HepG2 (cell line): ENCODE results near the gene RESP18. TPM values are rescaled to one million over a fixed set of nuclear protein-coding genes. Genes with fewer than 3 reads are reported as not detected.

Source experiments
- BRD4 ChIP-seq: sonication (generic); formaldehyde crosslinking; IDR thresholded peaks from 2 replicates; pipeline ENCODE4 v1.4.0; 2020; ENCODE audit warnings: missing genetic modification reagents
- CREBL2 ChIP-seq: sonication (generic); formaldehyde crosslinking; IDR thresholded peaks from 2 replicates; pipeline ENCODE4 v1.8.1; 2023; ENCODE audit warnings: missing genetic modification reagents, mild to moderate bottlenecking, borderline replicate concordance
- DPF2 ChIP-seq: sonication (generic); formaldehyde crosslinking; IDR thresholded peaks from 2 replicates; pipeline ENCODE4 v1.4.0; 2020; ENCODE audit warnings: mild to moderate bottlenecking, low read depth, missing genetic modification reagents, borderline replicate concordance
- ESRRA ChIP-seq: sonication (generic); formaldehyde crosslinking; IDR thresholded peaks from 2 replicates; pipeline ENCODE4 v1.5.1; 2020; ENCODE audit warnings: mild to moderate bottlenecking, low read depth, missing genetic modification reagents
- FOXC1 ChIP-seq: sonication (generic); formaldehyde crosslinking; IDR thresholded peaks from 2 replicates; pipeline ENCODE4 v1.8.0; 2022; ENCODE audit warnings: mild to moderate bottlenecking, missing genetic modification reagents, borderline replicate concordance
- HOXA5 ChIP-seq: sonication (generic); formaldehyde crosslinking; IDR thresholded peaks from 2 replicates; pipeline ENCODE4 v1.4.0; 2020; ENCODE audit warnings: missing genetic modification reagents
- MTERF4 ChIP-seq: sonication (generic); formaldehyde crosslinking; IDR thresholded peaks from 2 replicates; pipeline ENCODE4 v1.8.0; 2023; ENCODE audit warnings: mild to moderate bottlenecking, missing genetic modification reagents
- MXD4 ChIP-seq: IDR thresholded peaks from 2 replicates; pipeline ENCODE4 v1.6.1; 2016; ENCODE audit warnings: mild to moderate bottlenecking, missing biosample characterization, missing genetic modification reagents
- RBM22 ChIP-seq: fragments of 200-400 bp; formaldehyde crosslinking; optimal IDR thresholded peaks from 2 replicates; pipeline ENCODE3; 2017; ENCODE audit warnings: mild to moderate bottlenecking, low read length, moderate library complexity
- SNAPC4 ChIP-seq: sonication (generic); formaldehyde crosslinking; IDR thresholded peaks from 2 replicates; pipeline ENCODE4 v1.4.0; 2020; ENCODE audit warnings: mild to moderate bottlenecking, missing genetic modification reagents
- SPEN ChIP-seq: sonication (generic); formaldehyde crosslinking; IDR thresholded peaks from 2 replicates; pipeline ENCODE4 v1.5.1; 2020; ENCODE audit warnings: low read depth, mild to moderate bottlenecking, missing genetic modification reagents
- ZBTB38 ChIP-seq: sonication (generic); formaldehyde crosslinking; IDR thresholded peaks from 2 replicates; pipeline ENCODE4 v1.5.1; 2020; ENCODE audit warnings: mild to moderate bottlenecking, missing genetic modification reagents
- ZFYVE20 ChIP-seq: sonication (generic); formaldehyde crosslinking; IDR thresholded peaks from 2 replicates; pipeline ENCODE4 v1.8.0; 2023; ENCODE audit warnings: low read depth, mild to moderate bottlenecking, moderate library complexity, missing genetic modification reagents, borderline replicate concordance
- ZNF674 ChIP-seq: sonication (generic); formaldehyde crosslinking; IDR thresholded peaks from 2 replicates; pipeline ENCODE4 v1.5.0; 2020; ENCODE audit warnings: low read depth, mild to moderate bottlenecking, missing genetic modification reagents
- ZSCAN29 ChIP-seq: sonication (generic); formaldehyde crosslinking; conservative IDR thresholded peaks from 2 replicates; pipeline ENCODE4 v1.4.0; 2020; ENCODE audit warnings: mild to moderate bottlenecking, missing genetic modification reagents
- polyA plus RNA-seq, 8 experiments: library from polyadenylated mRNA; depleted of rRNA in 3 of 8; stranded (reverse) in 7 of 8; unstranded in 1 of 8; fragments of >200 nt; fragmentation: Illumina TruSeq in 4 of 8; extraction: Trizol in 4 of 8; gene quantifications; 2 replicates each; pipeline versions ENCODE4 v1.2.1 to v1.2.3, GENCODE V29; 2011 to 2016; ENCODE audit warnings: low read depth in 4 of 8, missing spikeins in 1 of 8, mixed read lengths in 1 of 8; ENCODE audit not compliant: insufficient read depth in 1 of 8
- total RNA-seq, 5 experiments: library from RNA; depleted of rRNA; stranded (reverse); fragments of >200 nt; fragmentation: Illumina TruSeq; extraction: Trizol; gene quantifications; 2 replicates each; pipeline ENCODE4 v1.2.3, GENCODE V29; 2016; ENCODE audit warnings: low read depth in 1 of 5
- TF ChIP-seq, protein P1 (sequence below): sonication (generic); formaldehyde crosslinking; IDR thresholded peaks from 2 replicates; pipeline ENCODE4 v1.5.0; 2020; ENCODE audit warnings: missing genetic modification reagents, mild to moderate bottlenecking, borderline replicate concordance
- TF ChIP-seq, protein P2 (sequence below): sonication (generic); formaldehyde crosslinking; IDR thresholded peaks from 2 replicates; pipeline ENCODE4 v1.5.1; 2020; ENCODE audit warnings: mild to moderate bottlenecking, missing genetic modification reagents, moderate library complexity

RESP18 gene
- total and polyA plus RNA-seq, 2 of the 13 experiments (the other 11 are each of a cell fraction or from before 2014, with no cell fraction given) = not detected

DNA sequence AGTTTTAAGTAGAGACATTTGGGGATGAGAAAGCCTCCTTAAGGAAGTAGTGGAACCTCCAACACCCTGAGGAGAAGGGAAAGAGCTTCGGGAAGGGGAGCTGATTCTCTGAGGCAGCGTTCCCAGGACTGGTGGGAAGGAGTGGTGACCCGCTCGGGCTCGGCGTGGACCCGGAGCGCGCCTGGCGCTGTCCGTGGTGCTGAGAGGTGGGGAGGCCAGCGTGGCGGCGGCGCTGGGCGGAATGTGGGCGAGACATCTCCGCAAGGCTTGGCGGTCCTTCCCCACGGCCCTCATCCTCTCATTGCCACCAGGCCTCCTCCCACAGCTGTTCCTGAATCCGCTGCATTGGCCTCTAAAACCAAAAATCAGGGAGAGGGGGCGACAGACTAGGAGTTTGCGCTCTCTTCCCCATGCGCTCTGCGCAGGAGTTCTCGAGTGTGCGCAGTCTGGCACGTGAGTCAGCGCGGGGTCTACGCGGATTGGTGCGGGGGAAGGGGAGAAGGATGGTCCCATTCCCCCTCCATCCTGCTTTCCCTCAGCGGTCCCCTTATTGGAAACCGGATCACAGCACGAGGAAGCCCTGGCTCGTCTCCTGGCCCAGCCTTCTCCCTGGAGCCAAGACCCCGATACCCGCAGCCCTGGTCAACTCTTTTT, 857 bp downstream of the RESP18 start (continued):
- TF ChIP-seq SPEN (CRISPR knock-in tag) = peak; percentile 51; the same call in 1 of the 2 replicates
- TF ChIP-seq MXD4 (CRISPR knock-in tag) = peak; percentile 84; the same call in 1 of the 2 replicates
- no peak for TF ChIP-seq BRD4 (CRISPR knock-in tag)
- TF ChIP-seq ZNF674 (CRISPR knock-in tag) = no peak
- TF ChIP-seq, protein P1, sequence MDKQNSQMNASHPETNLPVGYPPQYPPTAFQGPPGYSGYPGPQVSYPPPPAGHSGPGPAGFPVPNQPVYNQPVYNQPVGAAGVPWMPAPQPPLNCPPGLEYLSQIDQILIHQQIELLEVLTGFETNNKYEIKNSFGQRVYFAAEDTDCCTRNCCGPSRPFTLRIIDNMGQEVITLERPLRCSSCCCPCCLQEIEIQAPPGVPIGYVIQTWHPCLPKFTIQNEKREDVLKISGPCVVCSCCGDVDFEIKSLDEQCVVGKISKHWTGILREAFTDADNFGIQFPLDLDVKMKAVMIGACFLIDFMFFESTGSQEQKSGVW (CRISPR knock-in tag) = peak; percentile 92; the same call in 1 of the 2 replicates
- peak; percentile 98 for TF ChIP-seq HOXA5
- TF ChIP-seq ESRRA (CRISPR knock-in tag) = no peak
- no peak for TF ChIP-seq SNAPC4 (CRISPR knock-in tag)
- 0 out of 2 replicates have a peak, but pooled peaks have one; percentile 58 for TF ChIP-seq CREBL2 (CRISPR knock-in tag)
- TF ChIP-seq ZSCAN29 (CRISPR knock-in tag) = no peak
- TF ChIP-seq ZFYVE20 (CRISPR knock-in tag) = 0 out of 2 replicates have a peak, but pooled peaks have one; percentile 68
- TF ChIP-seq FOXC1 (CRISPR knock-in tag) = peak; percentile 60; the same call in 1 of the 2 replicates
- TF ChIP-seq, protein P2, sequence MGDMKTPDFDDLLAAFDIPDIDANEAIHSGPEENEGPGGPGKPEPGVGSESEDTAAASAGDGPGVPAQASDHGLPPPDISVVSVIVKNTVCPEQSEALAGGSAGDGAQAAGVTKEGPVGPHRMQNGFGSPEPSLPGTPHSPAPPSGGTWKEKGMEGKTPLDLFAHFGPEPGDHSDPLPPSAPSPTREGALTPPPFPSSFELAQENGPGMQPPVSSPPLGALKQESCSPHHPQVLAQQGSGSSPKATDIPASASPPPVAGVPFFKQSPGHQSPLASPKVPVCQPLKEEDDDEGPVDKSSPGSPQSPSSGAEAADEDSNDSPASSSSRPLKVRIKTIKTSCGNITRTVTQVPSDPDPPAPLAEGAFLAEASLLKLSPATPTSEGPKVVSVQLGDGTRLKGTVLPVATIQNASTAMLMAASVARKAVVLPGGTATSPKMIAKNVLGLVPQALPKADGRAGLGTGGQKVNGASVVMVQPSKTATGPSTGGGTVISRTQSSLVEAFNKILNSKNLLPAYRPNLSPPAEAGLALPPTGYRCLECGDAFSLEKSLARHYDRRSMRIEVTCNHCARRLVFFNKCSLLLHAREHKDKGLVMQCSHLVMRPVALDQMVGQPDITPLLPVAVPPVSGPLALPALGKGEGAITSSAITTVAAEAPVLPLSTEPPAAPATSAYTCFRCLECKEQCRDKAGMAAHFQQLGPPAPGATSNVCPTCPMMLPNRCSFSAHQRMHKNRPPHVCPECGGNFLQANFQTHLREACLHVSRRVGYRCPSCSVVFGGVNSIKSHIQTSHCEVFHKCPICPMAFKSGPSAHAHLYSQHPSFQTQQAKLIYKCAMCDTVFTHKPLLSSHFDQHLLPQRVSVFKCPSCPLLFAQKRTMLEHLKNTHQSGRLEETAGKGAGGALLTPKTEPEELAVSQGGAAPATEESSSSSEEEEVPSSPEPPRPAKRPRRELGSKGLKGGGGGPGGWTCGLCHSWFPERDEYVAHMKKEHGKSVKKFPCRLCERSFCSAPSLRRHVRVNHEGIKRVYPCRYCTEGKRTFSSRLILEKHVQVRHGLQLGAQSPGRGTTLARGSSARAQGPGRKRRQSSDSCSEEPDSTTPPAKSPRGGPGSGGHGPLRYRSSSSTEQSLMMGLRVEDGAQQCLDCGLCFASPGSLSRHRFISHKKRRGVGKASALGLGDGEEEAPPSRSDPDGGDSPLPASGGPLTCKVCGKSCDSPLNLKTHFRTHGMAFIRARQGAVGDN = peak; percentile 64
- peak; percentile 83 for TF ChIP-seq ZBTB38
- TF ChIP-seq RBM22 = no peak
- no peak for TF ChIP-seq DPF2 (CRISPR knock-in tag)
- TF ChIP-seq MTERF4 (CRISPR knock-in tag) = 0 out of 2 replicates have a peak, but pooled peaks have one; percentile 66
